K562 (cell line): ENCODE measurements around the gene MYOM3. TPM values are rescaled to one million over a fixed set of nuclear protein-coding genes. Genes with fewer than 3 reads are reported as not detected.

Source experiments
- ARID1B ChIP-seq: fragments of 450-650 bp; IDR thresholded peaks from 2 replicates; pipeline ENCODE4 v1.6.1; 2016; ENCODE audit warnings: antibody characterized with exemption, mild to moderate bottlenecking, inconsistent platforms
- CREM ChIP-seq: IDR thresholded peaks from 2 replicates; pipeline ENCODE4 v1.6.1; 2014; ENCODE audit warnings: antibody characterized with exemption, low read depth
- EGR1 ChIP-seq: fragments of 450-650 bp; conservative IDR thresholded peaks from 2 replicates; pipeline ENCODE4 v1.6.1; 2017; ENCODE audit warnings: mild to moderate bottlenecking
- ETV5 ChIP-seq: sonication (generic); formaldehyde crosslinking; IDR thresholded peaks from 2 replicates; pipeline ENCODE4 v1.4.0; 2020; ENCODE audit warnings: low read depth, mild to moderate bottlenecking, missing genetic modification reagents
- GATA2 ChIP-seq: sonication (generic); formaldehyde crosslinking; IDR thresholded peaks from 2 replicates; pipeline ENCODE4 v1.4.0; 2020; ENCODE audit warnings: mild to moderate bottlenecking, missing genetic modification reagents
- JUND ChIP-seq, 2 experiments: IDR thresholded peaks; 2 replicates in 1 of 2; 3 replicates in 1 of 2; pipeline ENCODE4 v1.6.1; 2011; ENCODE audit warnings: borderline replicate concordance in 2 of 2, low read depth in 2 of 2, low read length in 2 of 2, improper control_type of control experiment in 1 of 2, missing biosample characterization in 1 of 2, missing genetic modification characterization in 1 of 2, missing genetic modification reagents in 1 of 2
- MAFF ChIP-seq: IDR thresholded peaks from 2 replicates; pipeline ENCODE4 v1.6.1; 2012; ENCODE audit warnings: low read length, improper control_type of control experiment
- NEUROD1 ChIP-seq: fragments of 150-350 bp; IDR thresholded peaks from 2 replicates; pipeline ENCODE4 v1.6.1; 2014; ENCODE audit warnings: borderline replicate concordance, low read length, low read depth; ENCODE audit not compliant: partially characterized antibody
- SP1 ChIP-seq: sonication (generic); formaldehyde crosslinking; IDR thresholded peaks from 2 replicates; pipeline ENCODE4 v1.8.1; 2022; ENCODE audit warnings: mild to moderate bottlenecking, missing genetic modification reagents
- ZBTB7A ChIP-seq: IDR thresholded peaks from 2 replicates; pipeline ENCODE4 v1.6.1; 2011; ENCODE audit warnings: low read depth, mild to moderate bottlenecking, low read length, moderate library complexity, borderline replicate concordance; ENCODE audit not compliant: control insufficient read depth
- polyA plus RNA-seq, 8 experiments: library from polyadenylated mRNA; depleted of rRNA in 4 of 8; stranded (reverse) in 5 of 8; unstranded in 3 of 8; fragments of >200 nt; fragmentation: Nextera tagmentation in 2 of 8; fragmentation: Illumina TruSeq in 1 of 8; extraction: Ambion mirVana in 2 of 8; extraction: Trizol in 1 of 8; gene quantifications; 2 replicates each; pipeline versions ENCODE4 v1.2.1 to v1.2.3, GENCODE V29; 2011 to 2014; ENCODE audit warnings: inconsistent platforms in 1 of 8, missing spikeins in 1 of 8
- total RNA-seq, 7 experiments: library from RNA; depleted of rRNA in 6 of 7; stranded (reverse); fragments of >200 nt in 6 of 7; fragmentation: Illumina TruSeq in 2 of 7; extraction: Trizol in 2 of 7; gene quantifications; 2 replicates each; pipeline versions ENCODE4 v1.2.1 to v1.2.3, GENCODE V29; 2011 to 2021; ENCODE audit warnings: low replicate concordance in 1 of 7
- TF ChIP-seq, protein P1 (sequence below): sonication (generic); formaldehyde crosslinking; IDR thresholded peaks from 2 replicates; pipeline ENCODE4 v1.8.1; 2023; ENCODE audit warnings: missing genetic modification reagents, mild to moderate bottlenecking, borderline replicate concordance
- TF ChIP-seq, protein P2 (sequence below), 2 experiments: fragments of 450-650 bp; formaldehyde crosslinking in 1 of 2; IDR thresholded peaks; 2 replicates each; pipeline versions ENCODE4 v1.4.0 to v1.6.1; 2014 to 2020; ENCODE audit warnings: mild to moderate bottlenecking in 2 of 2, borderline replicate concordance in 1 of 2, low read depth in 1 of 2
- TF ChIP-seq, protein P3 (sequence below): fragments of 450-650 bp; formaldehyde crosslinking; IDR thresholded peaks from 2 replicates; pipeline ENCODE4 v1.4.0; 2020; ENCODE audit warnings: mild to moderate bottlenecking, moderate library complexity

Gene MYOM3
- total and polyA plus RNA-seq, 9 of the 15 experiments (the other 6 are each of a cell fraction or from before 2014, with no cell fraction given): 0.01 TPM; not detected in 8

DNA sequence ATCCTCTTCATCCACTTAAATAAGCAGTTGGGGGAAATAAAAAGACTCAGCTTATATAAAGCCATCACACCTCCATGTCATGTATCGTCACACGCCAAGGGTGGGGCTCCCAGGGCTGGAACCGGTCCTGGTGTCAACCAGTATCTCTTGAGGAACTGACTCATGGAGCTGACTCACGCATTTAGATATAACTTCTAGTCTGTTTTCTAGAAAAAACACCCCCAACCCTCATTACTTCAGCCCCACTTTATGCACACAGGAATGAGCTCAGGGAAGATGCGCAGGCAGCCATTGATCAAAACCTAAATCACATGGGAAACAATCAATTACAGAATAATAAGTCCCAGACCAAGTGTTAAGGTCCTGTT is 37.9 kb upstream of the MYOM3 start (continued):
- TF ChIP-seq, protein P1, sequence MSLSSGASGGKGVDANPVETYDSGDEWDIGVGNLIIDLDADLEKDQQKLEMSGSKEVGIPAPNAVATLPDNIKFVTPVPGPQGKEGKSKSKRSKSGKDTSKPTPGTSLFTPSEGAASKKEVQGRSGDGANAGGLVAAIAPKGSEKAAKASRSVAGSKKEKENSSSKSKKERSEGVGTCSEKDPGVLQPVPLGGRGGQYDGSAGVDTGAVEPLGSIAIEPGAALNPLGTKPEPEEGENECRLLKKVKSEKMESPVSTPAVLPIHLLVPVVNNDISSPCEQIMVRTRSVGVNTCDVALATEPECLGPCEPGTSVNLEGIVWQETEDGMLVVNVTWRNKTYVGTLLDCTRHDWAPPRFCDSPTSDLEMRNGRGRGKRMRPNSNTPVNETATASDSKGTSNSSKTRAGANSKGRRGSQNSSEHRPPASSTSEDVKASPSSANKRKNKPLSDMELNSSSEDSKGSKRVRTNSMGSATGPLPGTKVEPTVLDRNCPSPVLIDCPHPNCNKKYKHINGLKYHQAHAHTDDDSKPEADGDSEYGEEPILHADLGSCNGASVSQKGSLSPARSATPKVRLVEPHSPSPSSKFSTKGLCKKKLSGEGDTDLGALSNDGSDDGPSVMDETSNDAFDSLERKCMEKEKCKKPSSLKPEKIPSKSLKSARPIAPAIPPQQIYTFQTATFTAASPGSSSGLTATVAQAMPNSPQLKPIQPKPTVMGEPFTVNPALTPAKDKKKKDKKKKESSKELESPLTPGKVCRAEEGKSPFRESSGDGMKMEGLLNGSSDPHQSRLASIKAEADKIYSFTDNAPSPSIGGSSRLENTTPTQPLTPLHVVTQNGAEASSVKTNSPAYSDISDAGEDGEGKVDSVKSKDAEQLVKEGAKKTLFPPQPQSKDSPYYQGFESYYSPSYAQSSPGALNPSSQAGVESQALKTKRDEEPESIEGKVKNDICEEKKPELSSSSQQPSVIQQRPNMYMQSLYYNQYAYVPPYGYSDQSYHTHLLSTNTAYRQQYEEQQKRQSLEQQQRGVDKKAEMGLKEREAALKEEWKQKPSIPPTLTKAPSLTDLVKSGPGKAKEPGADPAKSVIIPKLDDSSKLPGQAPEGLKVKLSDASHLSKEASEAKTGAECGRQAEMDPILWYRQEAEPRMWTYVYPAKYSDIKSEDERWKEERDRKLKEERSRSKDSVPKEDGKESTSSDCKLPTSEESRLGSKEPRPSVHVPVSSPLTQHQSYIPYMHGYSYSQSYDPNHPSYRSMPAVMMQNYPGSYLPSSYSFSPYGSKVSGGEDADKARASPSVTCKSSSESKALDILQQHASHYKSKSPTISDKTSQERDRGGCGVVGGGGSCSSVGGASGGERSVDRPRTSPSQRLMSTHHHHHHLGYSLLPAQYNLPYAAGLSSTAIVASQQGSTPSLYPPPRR (CRISPR knock-in tag): no peak
- 0 out of 2 replicates have a peak, but pooled peaks have one; percentile 31 for TF ChIP-seq SP1 (CRISPR knock-in tag)
- TF ChIP-seq, protein P2, sequence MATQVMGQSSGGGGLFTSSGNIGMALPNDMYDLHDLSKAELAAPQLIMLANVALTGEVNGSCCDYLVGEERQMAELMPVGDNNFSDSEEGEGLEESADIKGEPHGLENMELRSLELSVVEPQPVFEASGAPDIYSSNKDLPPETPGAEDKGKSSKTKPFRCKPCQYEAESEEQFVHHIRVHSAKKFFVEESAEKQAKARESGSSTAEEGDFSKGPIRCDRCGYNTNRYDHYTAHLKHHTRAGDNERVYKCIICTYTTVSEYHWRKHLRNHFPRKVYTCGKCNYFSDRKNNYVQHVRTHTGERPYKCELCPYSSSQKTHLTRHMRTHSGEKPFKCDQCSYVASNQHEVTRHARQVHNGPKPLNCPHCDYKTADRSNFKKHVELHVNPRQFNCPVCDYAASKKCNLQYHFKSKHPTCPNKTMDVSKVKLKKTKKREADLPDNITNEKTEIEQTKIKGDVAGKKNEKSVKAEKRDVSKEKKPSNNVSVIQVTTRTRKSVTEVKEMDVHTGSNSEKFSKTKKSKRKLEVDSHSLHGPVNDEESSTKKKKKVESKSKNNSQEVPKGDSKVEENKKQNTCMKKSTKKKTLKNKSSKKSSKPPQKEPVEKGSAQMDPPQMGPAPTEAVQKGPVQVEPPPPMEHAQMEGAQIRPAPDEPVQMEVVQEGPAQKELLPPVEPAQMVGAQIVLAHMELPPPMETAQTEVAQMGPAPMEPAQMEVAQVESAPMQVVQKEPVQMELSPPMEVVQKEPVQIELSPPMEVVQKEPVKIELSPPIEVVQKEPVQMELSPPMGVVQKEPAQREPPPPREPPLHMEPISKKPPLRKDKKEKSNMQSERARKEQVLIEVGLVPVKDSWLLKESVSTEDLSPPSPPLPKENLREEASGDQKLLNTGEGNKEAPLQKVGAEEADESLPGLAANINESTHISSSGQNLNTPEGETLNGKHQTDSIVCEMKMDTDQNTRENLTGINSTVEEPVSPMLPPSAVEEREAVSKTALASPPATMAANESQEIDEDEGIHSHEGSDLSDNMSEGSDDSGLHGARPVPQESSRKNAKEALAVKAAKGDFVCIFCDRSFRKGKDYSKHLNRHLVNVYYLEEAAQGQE (IDR thresholded peaks at IDR 0.05; ENCODE audit: borderline replicate concordance): 0 out of 2 replicates have a peak, but pooled peaks have one; percentile 41
- TF ChIP-seq, protein P2 (CRISPR knock-in tag; IDR thresholded peaks at IDR 0.05; ENCODE audit: low read depth): no peak
- TF ChIP-seq, protein P3, sequence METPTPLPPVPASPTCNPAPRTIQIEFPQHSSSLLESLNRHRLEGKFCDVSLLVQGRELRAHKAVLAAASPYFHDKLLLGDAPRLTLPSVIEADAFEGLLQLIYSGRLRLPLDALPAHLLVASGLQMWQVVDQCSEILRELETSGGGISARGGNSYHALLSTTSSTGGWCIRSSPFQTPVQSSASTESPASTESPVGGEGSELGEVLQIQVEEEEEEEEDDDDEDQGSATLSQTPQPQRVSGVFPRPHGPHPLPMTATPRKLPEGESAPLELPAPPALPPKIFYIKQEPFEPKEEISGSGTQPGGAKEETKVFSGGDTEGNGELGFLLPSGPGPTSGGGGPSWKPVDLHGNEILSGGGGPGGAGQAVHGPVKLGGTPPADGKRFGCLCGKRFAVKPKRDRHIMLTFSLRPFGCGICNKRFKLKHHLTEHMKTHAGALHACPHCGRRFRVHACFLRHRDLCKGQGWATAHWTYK: no peak
- TF ChIP-seq ZBTB7A: 0 out of 2 replicates have a peak, but pooled peaks have one; percentile 18
- TF ChIP-seq EGR1: no peak
- no peak for TF ChIP-seq NEUROD1
- peak; percentile 22; the same call in 1 of the 2 replicates for TF ChIP-seq GATA2 (CRISPR knock-in tag)
- peak; percentile 90 for TF ChIP-seq JUND (IDR thresholded peaks at IDR 0.05; ENCODE audit: borderline replicate concordance, low read depth, low read length)
- peak; percentile 87; the same call in 2 of the 3 replicates for TF ChIP-seq JUND (tag; IDR thresholded peaks at IDR 0.05; ENCODE audit: borderline replicate concordance, low read depth, low read length)
- TF ChIP-seq CREM: peak; percentile 50
- TF ChIP-seq MAFF: peak; percentile 12; the same call in 1 of the 2 replicates
- 0 out of 2 replicates have a peak, but pooled peaks have one; percentile 57 for TF ChIP-seq ETV5 (CRISPR knock-in tag)
- TF ChIP-seq ARID1B: peak; percentile 68
